ENCODE data around the gene SLC17A7.
"Not testable (repeated sequence)": the region's sequence is repeated elsewhere in the genome, so short reads cannot be mapped to it uniquely, and the experiment has no call there.

The SLC17A7 gene

GRCh38 chr19:49441210-49441959 lies at the start of gene SLC17A7:
Gene SLC17A7 (minus strand): TSS chr19:49441527. CDS start chr19:49441379, 148 bp downstream.
- peak; percentile 66 for DNase-seq (ENCODE audit: low spot score)

- DNase-seq (ENCODE audit: low spot score): no peak
Observed at GRCh38 chr19:49490287-49491029, 49.1 kb upstream of the SLC17A7 start.

- no peak for DNase-seq (ENCODE audit: low spot score)
Observed at GRCh38 chr19:49489601-49490167, 48.4 kb upstream of the SLC17A7 start.

- no peak for DNase-seq (ENCODE audit: low spot score)
Observed at GRCh38 chr19:49488863-49489537, 47.7 kb upstream of the SLC17A7 start.

- no peak for DNase-seq (ENCODE audit: low spot score)
Observed at GRCh38 chr19:49488046-49488862, 46.9 kb upstream of the SLC17A7 start.

GRCh38 chr19:49487277-49488045 lies 46.1 kb upstream of the SLC17A7 start, which contains the start of gene RPL13A:
Gene RPL13A (plus strand): TSS chr19:49487608. CDS start chr19:49487630, 22 bp downstream.
- DNase-seq (ENCODE audit: low spot score): peak; percentile 99

- no peak for DNase-seq (ENCODE audit: low spot score)
Observed at GRCh38 chr19:49486710-49487276, 45.5 kb upstream of the SLC17A7 start.

GRCh38 chr19:49486232-49486631 lies 44.9 kb upstream of the SLC17A7 start:
- DNase-seq (ENCODE audit: low spot score): no peak

- no peak for DNase-seq (ENCODE audit: low spot score)
Observed at GRCh38 chr19:49481020-49481683, 39.8 kb upstream of the SLC17A7 start.

- DNase-seq (ENCODE audit: low spot score): no peak
Observed at GRCh38 chr19:49479975-49480628, 38.8 kb upstream of the SLC17A7 start.

GRCh38 chr19:49475995-49476880 lies 34.9 kb upstream of the SLC17A7 start:
- peak; percentile 66 for DNase-seq (ENCODE audit: low spot score)

- DNase-seq (ENCODE audit: low spot score): peak; percentile 24
Observed at GRCh38 chr19:49475191-49475917, 34.0 kb upstream of the SLC17A7 start.

GRCh38 chr19:49474542-49474924 lies 33.2 kb upstream of the SLC17A7 start:
- DNase-seq (ENCODE audit: low spot score): no peak

GRCh38 chr19:49473868-49474541 lies 32.7 kb upstream of the SLC17A7 start, which contains the start of gene FLT3LG:
Gene FLT3LG (plus strand): TSS chr19:49474215. CDS start chr19:49474640, 425 bp downstream.
- DNase-seq (ENCODE audit: low spot score): peak; percentile 95

- not testable (repeated sequence) for DNase-seq (ENCODE audit: low spot score)
Observed at GRCh38 chr19:49473501-49473867, 32.2 kb upstream of the SLC17A7 start.

GRCh38 chr19:49472936-49473335 lies 31.6 kb upstream of the SLC17A7 start:
- DNase-seq (ENCODE audit: low spot score): no peak

GRCh38 chr19:49470615-49470978 lies 29.3 kb upstream of the SLC17A7 start:
- no peak for DNase-seq (ENCODE audit: low spot score)

All from GM03348 (cell line).